Measurements from ENCODE around the gene SMIM12.
"Not testable (repeated sequence)": the region's sequence is repeated elsewhere in the genome, so short reads cannot be mapped to it uniquely, and the experiment has no call there.

Gene SMIM12

GRCh38 chr1:34843392-34844251, 15.9 kb downstream of the SMIM12 start:
- no peak for DNase-seq (ENCODE audit: low read depth)

- DNase-seq (ENCODE audit: low read depth), result no peak
Measured at GRCh38 chr1:34842952-34843371, 16.6 kb downstream of the SMIM12 start.

GRCh38 chr1:34842073-34842472, 17.5 kb downstream of the SMIM12 start:
- DNase-seq (ENCODE audit: low read depth), result no peak

GRCh38 chr1:34840426-34840825, 19.1 kb downstream of the SMIM12 start:
- no peak for DNase-seq (ENCODE audit: low read depth)

DNA sequence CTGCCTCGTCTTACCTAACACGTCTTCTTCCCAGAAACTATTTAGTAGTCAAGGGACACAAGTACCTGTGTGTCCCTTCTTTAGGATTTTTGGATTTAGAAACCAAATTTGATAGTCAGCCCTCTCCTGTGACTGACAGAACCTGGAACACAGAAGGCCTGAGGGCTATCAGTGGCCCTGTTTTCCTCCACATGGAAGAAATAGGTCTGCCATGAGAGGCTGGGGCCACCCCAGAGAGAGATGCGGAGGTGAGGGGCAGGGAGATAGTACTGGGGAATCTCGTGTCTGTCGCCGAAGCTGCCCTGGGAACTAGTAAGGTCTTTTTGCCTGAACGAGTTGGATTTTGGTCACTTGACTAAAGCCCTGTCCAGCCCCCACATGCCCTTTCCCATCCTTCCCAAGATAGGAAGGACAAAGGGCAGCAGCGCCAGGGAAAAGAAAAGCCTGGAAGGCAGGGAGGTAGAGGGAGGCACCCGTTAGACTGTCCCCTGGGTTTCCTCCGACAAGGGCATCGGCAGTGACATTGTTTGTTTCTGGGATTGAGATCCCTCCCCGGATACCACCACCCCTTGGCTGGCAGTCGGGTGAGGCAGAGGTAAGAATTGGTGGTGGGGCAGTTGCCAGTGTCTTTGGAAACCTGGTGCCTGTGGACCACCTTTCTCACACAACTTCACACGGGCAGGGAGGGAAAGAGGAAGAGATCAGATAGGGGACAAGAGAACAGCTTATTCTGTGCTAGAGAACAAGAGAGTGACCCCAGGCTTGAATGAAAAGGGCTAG, 19.8 kb downstream of the SMIM12 start:
- DNase-seq (ENCODE audit: low read depth), result no peak

DNA sequence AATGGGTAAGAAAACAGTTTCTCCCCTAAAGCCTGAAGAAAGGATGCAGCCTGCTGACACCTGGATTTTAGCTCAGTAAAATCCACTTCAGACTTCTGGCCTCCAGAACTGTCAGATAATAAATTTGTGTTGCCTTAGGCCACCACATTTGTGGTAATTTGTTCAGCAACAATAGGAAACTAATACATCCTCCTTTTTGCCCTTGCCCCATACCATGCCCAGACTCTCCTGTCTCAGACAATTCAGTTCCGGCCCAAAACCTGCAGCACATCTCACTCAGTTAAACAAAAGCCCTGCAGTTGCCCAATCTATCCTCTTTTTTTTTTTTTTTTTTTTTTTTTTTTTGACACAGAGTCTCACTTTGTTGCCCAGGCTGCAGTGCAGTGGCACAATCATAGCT, 25.8 kb downstream of the SMIM12 start:
- no peak for DNase-seq (ENCODE audit: low read depth)

GRCh38 chr1:34831721-34832246, 27.8 kb downstream of the SMIM12 start:
- DNase-seq (ENCODE audit: low read depth), result no peak

DNA sequence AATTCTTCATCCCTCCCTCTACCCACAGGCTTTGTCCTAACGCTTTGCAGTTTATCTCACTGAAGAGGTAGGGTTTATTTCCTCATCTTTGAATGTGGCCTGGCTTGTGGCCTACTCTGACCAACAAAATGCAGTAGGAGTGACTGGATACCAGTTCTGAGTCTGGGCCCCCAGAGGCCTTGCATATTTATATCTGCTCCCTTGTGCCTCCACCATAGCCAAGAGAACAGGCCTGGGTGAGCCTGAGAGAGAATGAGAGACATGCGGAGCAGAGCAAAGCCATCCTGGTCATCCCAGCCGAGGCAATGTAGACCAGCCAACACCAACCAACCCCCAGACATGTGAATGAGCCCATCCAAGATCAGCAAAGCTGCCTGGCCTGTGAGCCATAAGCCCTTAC, 30.3 kb downstream of the SMIM12 start:
- DNase-seq (ENCODE audit: low read depth), result no peak

DNA sequence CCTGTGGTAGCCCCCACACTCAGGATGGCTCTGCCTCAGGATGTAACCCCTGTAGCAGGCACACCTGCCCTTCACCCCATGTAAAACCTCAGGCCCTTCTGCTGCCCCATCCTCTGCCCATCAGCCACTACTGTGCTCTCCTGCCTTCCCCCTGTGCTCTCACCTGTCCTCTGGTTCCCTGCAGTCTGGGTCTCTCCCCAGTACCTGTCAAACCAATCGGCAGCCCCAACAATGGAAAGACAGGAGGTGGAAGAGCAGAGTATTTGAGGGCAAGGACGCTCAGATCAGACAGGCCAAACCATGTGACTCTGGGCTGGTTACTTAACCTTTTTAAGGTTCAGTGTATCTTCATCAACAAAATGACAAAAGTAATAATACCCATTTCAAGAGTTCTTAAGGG, 30.9 kb downstream of the SMIM12 start:
- no peak for DNase-seq (ENCODE audit: low read depth)

- no peak for DNase-seq (ENCODE audit: low read depth)
Measured at GRCh38 chr1:34827341-34827941, 32.1 kb downstream of the SMIM12 start.

- no peak for DNase-seq (ENCODE audit: low read depth)
Measured at GRCh38 chr1:34825455-34826091, 34.0 kb downstream of the SMIM12 start.

DNA sequence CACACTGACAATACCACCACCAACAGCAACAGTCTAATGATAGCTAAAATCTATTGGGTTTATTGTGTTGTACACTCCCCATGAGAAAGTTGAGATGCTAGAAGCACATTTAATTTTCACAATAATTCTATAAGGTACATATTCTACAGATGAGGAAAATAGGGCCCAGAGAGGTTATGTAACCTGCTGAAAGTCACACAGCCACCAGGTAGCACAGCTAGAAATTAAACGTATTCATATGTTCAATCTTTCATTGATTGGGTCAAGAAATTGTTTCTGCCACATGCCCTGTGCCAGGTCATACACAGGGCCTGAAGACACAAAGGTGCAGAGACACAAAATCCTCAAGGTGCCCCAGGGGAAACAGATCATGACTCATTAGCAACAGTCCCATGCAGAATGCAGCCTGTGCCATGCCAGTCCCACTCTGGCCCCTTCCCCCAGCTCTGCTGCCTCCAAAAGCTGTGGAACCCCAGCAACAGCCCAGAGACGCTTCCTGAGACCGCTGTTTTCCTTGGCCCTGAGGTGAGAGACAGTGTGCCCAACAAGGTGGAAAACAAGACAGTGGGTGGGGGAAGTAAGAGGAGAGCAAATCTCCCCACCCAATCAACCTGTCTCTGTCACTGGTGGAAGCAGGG, 34.6 kb downstream of the SMIM12 start:
- no peak for DNase-seq (ENCODE audit: low read depth)

- DNase-seq (ENCODE audit: low read depth), result no peak
Measured at GRCh38 chr1:34822202-34822601, 37.3 kb downstream of the SMIM12 start.

- DNase-seq (ENCODE audit: low read depth), result not testable (repeated sequence)
Measured at GRCh38 chr1:34818862-34819261, 40.7 kb downstream of the SMIM12 start.

- no peak for DNase-seq (ENCODE audit: low read depth)
Measured at GRCh38 chr1:34816778-34817177, 42.8 kb downstream of the SMIM12 start.

DNA sequence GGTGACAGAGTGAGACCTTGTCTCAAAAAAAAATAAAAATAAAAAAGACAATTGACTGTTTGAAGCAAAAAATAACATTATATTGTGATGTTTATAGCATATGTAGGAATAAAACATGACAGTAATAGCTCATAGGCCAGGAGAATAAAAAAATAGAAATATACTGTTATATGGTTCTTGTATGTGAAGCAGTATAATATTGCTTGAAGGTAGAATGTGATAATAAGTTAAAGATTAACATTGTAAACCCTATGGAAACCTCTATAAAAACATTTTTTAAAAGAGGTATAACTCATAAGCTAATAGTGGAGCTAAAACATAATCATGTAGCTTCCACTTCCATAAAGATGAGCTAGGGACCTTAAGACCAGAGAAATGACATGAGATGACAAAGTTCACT, 43.2 kb downstream of the SMIM12 start:
- no peak for DNase-seq (ENCODE audit: low read depth)

DNA sequence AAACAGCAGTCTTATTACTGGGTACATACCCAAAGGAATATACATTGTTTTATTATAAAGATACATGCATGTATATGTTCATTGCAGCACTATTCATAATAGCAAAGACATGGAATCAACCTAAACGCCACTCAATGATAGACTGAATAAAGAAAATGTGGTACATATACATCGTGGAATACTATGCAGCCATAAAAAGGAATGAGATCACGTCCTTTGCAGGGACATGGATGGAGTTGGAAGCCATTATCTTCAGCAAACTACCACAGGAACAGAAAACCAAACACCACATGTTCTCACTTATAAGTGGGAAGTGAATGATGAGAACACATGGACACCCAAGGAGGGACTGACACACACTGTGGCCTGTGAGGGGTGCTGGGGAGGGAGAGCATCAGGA, 48.8 kb downstream of the SMIM12 start:
- DNase-seq (ENCODE audit: low read depth), result not testable (repeated sequence)

GRCh38 chr1:34808051-34808810, 51.3 kb downstream of the SMIM12 start:
- no peak for DNase-seq (ENCODE audit: low read depth)

- no peak for DNase-seq (ENCODE audit: low read depth)
Measured at GRCh38 chr1:34806396-34806795, 53.2 kb downstream of the SMIM12 start.

DNA sequence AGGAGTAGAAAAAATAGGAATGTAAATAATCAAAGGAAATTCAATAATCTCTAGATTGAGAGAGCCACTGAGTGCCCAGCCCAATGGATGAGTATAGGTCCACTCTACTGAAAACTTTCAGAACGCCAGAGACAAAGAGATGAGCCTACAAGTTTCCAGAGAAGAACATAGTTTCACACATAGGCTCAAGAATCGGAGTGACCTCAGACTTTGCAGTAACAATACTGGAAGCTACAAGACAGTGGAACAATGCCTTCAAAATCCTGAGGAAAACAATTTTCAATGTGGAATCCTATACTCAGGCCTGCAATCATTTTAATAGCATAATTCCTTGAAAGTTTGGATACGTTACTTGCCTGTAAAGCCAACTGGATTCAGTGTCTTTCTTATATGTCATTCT, 55.8 kb downstream of the SMIM12 start:
- DNase-seq (ENCODE audit: low read depth), result no peak

Measured in stimulated activated CD8-positive, alpha-beta memory T cell treated with anti-CD3 and anti-CD28 coated beads, Interleukin-12 subunit alpha, Interleukin-12 subunit beta, amount 100 ng/mL, for 4 hours (primary cell).